Keratinocyte (primary cell): ENCODE measurements around the gene EPHA10. TPM values are rescaled to one million over a fixed set of nuclear protein-coding genes. Genes with fewer than 3 reads are reported as not detected.

ENCODE experiments used
- DNase-seq: peaks from one replicate; pipeline ENCODE4 v3.0.0-alpha.2; 2011; ENCODE audit warnings: low read depth, missing footprints, low spot score
- FAIRE-seq: peaks from 2 replicates; lab custom pipeline; 2011; peaks lifted over from hg19 to GRCh38; lab: Jason Lieb, UNC
- H2AFZ ChIP-seq: 2 replicates; pipeline ENCODE4 v1.6.0; 2012; ENCODE audit warnings: low read length, control low read depth, inconsistent platforms; ENCODE audit not compliant: control insufficient read depth
- H3K27ac ChIP-seq: 2 replicates; pipeline ENCODE4 v1.5.1; 2011; ENCODE audit warnings: low read length; ENCODE audit not compliant: control insufficient read depth, insufficient read depth
- H3K27me3 ChIP-seq: 3 replicates; pipeline ENCODE4 v1.6.0; 2011; ENCODE audit warnings: low read length; ENCODE audit not compliant: control insufficient read depth, insufficient read depth; ENCODE audit errors: extremely low read depth
- H3K36me3 ChIP-seq, 2 experiments: 2 replicates in 1 of 2; 3 replicates in 1 of 2; pipeline ENCODE4 v1.5.1; 2011; ENCODE audit warnings: low read length in 2 of 2, mild to moderate bottlenecking in 1 of 2; ENCODE audit not compliant: control insufficient read depth in 2 of 2, insufficient read depth in 2 of 2; ENCODE audit errors: extremely low read depth in 1 of 2
- H3K4me1 ChIP-seq: 3 replicates; pipeline ENCODE4 v1.5.1; 2011; ENCODE audit warnings: low read length; ENCODE audit not compliant: control insufficient read depth, insufficient read depth; ENCODE audit errors: extremely low read depth
- H3K4me2 ChIP-seq: 3 replicates; pipeline ENCODE4 v1.6.0; 2011; ENCODE audit warnings: low read depth, low read length; ENCODE audit not compliant: control insufficient read depth, insufficient read depth; ENCODE audit errors: extremely low read depth
- H3K4me3 ChIP-seq, 3 experiments: fragments of 200-600 bp in 1 of 3; sonication (generic) in 1 of 3; 2 replicates in 2 of 3; 3 replicates in 1 of 3; pipeline ENCODE4 v1.5.1; 2011 to 2016; ENCODE audit warnings: low read length in 3 of 3, mild to moderate bottlenecking in 3 of 3, control low read depth in 2 of 3, inconsistent platforms in 1 of 3, low read depth in 1 of 3, mixed read lengths in 1 of 3, mixed run types in 1 of 3, moderate library complexity in 1 of 3; ENCODE audit not compliant: control insufficient read depth in 2 of 3, insufficient read depth in 2 of 3; ENCODE audit errors: extremely low read depth in 1 of 3
- H3K79me2 ChIP-seq: 2 replicates; pipeline ENCODE4 v1.6.0; 2012; ENCODE audit warnings: low read length; ENCODE audit not compliant: control insufficient read depth, insufficient read depth
- H3K9ac ChIP-seq: 3 replicates; pipeline ENCODE4 v1.6.0; 2011; ENCODE audit warnings: low read length; ENCODE audit not compliant: control insufficient read depth, insufficient read depth; ENCODE audit errors: extremely low read depth
- H3K9me1 ChIP-seq: 3 replicates; pipeline ENCODE4 v1.6.0; 2011; ENCODE audit warnings: low read length; ENCODE audit not compliant: control insufficient read depth, insufficient read depth; ENCODE audit errors: extremely low read depth
- H3K9me3 ChIP-seq: 2 replicates; pipeline ENCODE4 v1.5.1; 2012; ENCODE audit warnings: low read depth, low read length; ENCODE audit not compliant: control insufficient read depth
- H4K20me1 ChIP-seq: 3 replicates; pipeline ENCODE4 v1.6.0; 2011; ENCODE audit warnings: low read length; ENCODE audit not compliant: control insufficient read depth, insufficient read depth; ENCODE audit errors: extremely low read depth
- EZH2 ChIP-seq: IDR thresholded peaks from one replicate; pipeline ENCODE4 v1.6.1; 2012; ENCODE audit warnings: inconsistent platforms, mild to moderate bottlenecking, low read length, moderate library complexity
- dilution Hi-C: fragments of 300-500 bp; cut with MboI; formaldehyde crosslinking; loops from one replicate; pipeline ENCODE4 v1.7.0; 2020; ENCODE audit warnings: low sequenced_read_pairs; ENCODE audit not compliant: extremely low pct_ligation_motif_present
- polyA plus RNA-seq, 5 experiments: library from polyadenylated mRNA; depleted of rRNA in 3 of 5; stranded (reverse) in 3 of 5; stranded (forward) in 1 of 5; unstranded in 1 of 5; fragments of >200 nt; gene quantifications; 1 replicate in 1 of 5; 2 replicates in 3 of 5; 3 replicates in 1 of 5; pipeline versions ENCODE4 v1.2.1 to v1.2.3, GENCODE V29; 2011 to 2012; ENCODE audit warnings: missing spikeins in 2 of 5, low read depth in 1 of 5, low replicate concordance in 1 of 5
- TF ChIP-seq, protein P1 (sequence below), 3 experiments: IDR thresholded peaks in 1 of 3; conservative IDR thresholded peaks in 1 of 3; optimal IDR thresholded peaks in 1 of 3; 2 replicates in 2 of 3; 3 replicates in 1 of 3; pipeline versions ENCODE3 to v1.5.1; 2011; ENCODE audit warnings: low read length in 3 of 3, mild to moderate bottlenecking in 3 of 3, moderate library complexity in 2 of 3, control low read depth in 1 of 3, inconsistent platforms in 1 of 3; ENCODE audit not compliant: insufficient read depth in 2 of 3; ENCODE audit errors: extremely low read depth in 1 of 3

Gene EPHA10
- polyA plus RNA-seq, 1 donor (not counting 4 experiments of a cell fraction or from before 2014, with no cell fraction given): not detected

DNA sequence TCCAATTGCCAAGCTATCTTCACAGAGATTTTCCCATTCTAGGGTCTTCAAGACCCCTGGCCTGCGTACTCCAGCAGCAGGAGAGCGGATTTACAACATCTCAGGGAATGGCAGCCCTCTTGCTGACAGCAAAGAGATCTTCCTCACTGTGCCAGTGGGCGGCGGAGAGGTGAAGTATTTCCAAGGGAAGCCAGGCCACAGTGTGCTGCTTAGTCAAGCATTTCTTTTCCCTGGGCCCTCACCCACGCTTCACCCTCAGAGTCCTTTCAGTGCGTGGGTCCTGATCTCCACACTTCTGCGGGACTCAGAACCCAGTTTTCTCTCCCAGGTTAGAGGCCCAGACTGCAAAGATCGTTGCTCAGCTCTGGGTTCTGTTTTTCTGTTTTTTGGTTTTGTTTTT, 59.5 kb downstream of the EPHA10 start:
- H3K9me3 ChIP-seq: no peaks in the 10 kb centered on the region
- H3K4me2 ChIP-seq: no peak overlapping the region
- no peak overlapping the region for H3K4me3 ChIP-seq
- H3K9ac ChIP-seq: no peak overlapping the region
- H3K36me3 ChIP-seq: peaks cover 8 to 30% of the 10 kb centered on the region in 2 experiments
- H3K4me1 ChIP-seq: no peaks in the 10 kb centered on the region
- dilution Hi-C loops: no loop called here
- H2AFZ ChIP-seq: no peak overlapping the region
- DNase-seq (no peak), FAIRE-seq (no peak)
- no peak overlapping the region for H3K27ac ChIP-seq
- no peaks in the 10 kb centered on the region for H3K27me3 ChIP-seq
- no peaks in the 10 kb centered on the region for H4K20me1 ChIP-seq
- no peaks in the 10 kb centered on the region for H3K9me1 ChIP-seq
- no peaks in the 10 kb centered on the region for H3K79me2 ChIP-seq
- no peak for TF ChIP-seq EZH2
- TF ChIP-seq, protein P1, sequence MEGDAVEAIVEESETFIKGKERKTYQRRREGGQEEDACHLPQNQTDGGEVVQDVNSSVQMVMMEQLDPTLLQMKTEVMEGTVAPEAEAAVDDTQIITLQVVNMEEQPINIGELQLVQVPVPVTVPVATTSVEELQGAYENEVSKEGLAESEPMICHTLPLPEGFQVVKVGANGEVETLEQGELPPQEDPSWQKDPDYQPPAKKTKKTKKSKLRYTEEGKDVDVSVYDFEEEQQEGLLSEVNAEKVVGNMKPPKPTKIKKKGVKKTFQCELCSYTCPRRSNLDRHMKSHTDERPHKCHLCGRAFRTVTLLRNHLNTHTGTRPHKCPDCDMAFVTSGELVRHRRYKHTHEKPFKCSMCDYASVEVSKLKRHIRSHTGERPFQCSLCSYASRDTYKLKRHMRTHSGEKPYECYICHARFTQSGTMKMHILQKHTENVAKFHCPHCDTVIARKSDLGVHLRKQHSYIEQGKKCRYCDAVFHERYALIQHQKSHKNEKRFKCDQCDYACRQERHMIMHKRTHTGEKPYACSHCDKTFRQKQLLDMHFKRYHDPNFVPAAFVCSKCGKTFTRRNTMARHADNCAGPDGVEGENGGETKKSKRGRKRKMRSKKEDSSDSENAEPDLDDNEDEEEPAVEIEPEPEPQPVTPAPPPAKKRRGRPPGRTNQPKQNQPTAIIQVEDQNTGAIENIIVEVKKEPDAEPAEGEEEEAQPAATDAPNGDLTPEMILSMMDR (optimal IDR thresholded peaks at IDR 0.05 in 1 of 3, IDR thresholded peaks at IDR 0.05 in 1 of 3, conservative IDR thresholded peaks at IDR 0.05 in 1 of 3; ENCODE audit: extremely low read depth in 1 of 3, insufficient read depth in 2 of 3, low read length in 3 of 3): no peak

DNA sequence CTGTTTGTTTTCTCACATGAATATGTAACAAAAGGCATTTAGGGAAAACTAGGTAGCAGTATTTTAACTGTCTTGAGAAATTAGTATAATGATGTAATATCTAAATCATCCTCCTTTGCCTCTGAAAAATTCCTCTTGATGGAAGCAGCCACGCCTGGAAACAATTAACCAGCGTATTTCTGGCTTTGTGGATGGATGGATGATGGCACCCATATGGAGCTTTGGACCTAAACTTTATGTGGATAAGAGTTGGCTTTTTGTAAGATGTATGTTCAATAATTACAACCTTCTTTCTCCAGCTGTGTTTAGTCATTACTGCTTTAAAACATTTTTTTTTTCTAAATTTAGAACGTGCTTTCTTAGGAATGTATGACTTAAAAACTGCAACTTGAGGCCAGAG, 60.0 kb downstream of the EPHA10 start:
- Histone ChIP-seq H3K27me3 (no peaks in the 10 kb centered on the region), H3K36me3 (peaks cover 8 to 32% of the 10 kb centered on the region in 2 experiments), H3K79me2 (no peaks in the 10 kb centered on the region), H3K4me2 (no peak overlapping the region), H3K4me3 (no peak overlapping the region), H2AFZ (no peak overlapping the region), H3K9me3 (no peaks in the 10 kb centered on the region), H4K20me1 (no peaks in the 10 kb centered on the region), H3K9ac (no peak overlapping the region), H3K9me1 (no peaks in the 10 kb centered on the region), H3K27ac (no peak overlapping the region), H3K4me1 (no peaks in the 10 kb centered on the region)
- DNase-seq: no peak
- no peak for FAIRE-seq
- no peak for TF ChIP-seq EZH2
- TF ChIP-seq, protein P1 (optimal IDR thresholded peaks at IDR 0.05 in 1 of 3, IDR thresholded peaks at IDR 0.05 in 1 of 3, conservative IDR thresholded peaks at IDR 0.05 in 1 of 3; ENCODE audit: extremely low read depth in 1 of 3, insufficient read depth in 2 of 3, low read length in 3 of 3): no peak
- dilution Hi-C loops: no loop called here
